Measurements from ENCODE around the gene M6PR.
"Not testable (repeated sequence)": the region's sequence is repeated elsewhere in the genome, so short reads cannot be mapped to it uniquely, and the experiment has no call there.

M6PR gene

DNA sequence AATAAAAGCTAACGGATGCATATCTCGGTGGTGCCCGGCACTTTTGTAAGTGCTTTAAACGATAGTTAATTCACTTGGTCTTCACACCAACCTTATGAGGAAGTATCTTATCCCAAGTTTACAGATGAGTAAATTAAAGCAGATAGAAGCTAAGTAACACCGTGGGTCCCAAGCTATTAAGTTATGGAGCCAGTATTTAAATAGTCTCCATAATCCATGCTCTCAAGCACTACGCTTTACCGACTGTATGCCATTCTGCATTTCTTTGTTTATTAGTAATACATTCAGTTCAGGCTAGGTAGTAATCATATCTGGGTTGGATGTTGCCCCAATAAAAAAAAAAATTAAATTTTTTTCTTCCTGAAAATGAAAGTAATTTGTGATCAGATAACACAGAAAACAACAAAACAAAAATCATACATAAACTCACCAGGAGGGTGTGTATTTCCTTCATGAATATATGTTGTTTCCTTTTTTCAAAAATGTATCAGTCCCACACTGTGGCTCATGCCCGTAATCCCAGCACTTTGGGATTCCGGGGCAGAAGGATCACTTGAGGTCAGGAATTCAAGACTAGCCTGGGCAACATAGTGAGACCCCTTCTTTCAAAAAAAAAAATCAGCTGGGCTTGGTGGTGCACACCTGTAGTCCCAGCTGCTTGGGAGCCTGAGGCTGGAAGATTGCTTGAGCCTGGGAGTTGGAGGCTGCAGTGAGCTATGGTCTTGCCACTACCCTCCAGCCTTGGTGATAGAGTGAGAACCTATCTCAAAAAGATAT, 1.4 kb upstream of the M6PR start:
- DNase-seq (ENCODE audit: low spot score), result no peak

- DNase-seq (ENCODE audit: low spot score), result no peak
Observed at GRCh38 chr12:8950221-8950527, 729 bp upstream of the M6PR start.

GRCh38 chr12:8948701-8949341, 624 bp downstream of the M6PR start:
- peak; percentile 8 for DNase-seq (ENCODE audit: low spot score)

DNA sequence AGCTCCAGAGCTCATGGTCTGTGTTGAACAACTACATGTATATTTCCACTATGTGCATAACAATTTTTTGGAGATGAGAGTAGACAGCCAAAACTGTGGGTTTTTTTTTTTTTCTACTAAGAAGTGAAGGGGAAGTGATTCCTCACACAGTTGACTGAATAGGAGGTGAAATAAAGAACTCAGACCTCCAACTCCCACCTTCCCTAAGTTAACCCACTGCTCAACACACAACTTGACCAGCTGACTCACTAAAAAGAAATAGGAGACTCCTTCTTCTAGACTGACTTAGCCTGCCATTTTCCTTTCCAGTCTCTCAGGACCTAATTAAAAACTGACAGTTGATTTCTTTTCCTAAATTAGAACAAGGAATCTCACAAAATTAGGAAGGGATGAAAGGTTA, 1.7 kb downstream of the M6PR start:
- DNase-seq (ENCODE audit: low spot score), result no peak

GRCh38 chr12:8946733-8947132, 2.7 kb downstream of the M6PR start:
- no peak for DNase-seq (ENCODE audit: low spot score)

DNA sequence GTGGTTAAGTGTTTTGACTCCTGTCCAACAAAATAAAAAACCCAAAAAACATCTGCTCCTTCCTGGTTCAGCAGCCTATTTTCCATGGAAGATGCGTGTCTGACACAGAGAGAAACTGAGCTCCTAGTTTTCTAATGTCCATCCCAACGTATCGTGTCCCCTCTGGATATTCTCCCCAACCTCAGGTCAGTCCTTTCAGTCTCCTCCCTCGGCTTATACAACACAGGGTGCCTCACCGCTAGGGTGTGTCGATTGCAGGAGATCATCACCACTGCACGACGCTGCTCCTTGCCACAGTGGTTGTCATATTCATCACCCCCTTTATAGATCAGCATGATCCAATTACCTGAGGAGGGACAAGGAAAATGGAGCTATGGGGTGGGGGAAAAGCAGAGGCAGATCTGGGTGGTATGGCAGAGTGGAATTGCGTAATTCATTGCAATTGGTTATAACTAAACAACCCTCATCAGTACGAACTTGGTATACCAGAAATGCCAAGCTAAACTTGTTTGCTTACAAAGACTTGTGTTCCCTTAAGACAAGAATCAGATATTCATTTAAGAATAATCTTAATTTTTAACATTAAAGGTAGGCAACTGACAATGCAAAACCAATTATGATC, 5.8 kb downstream of the M6PR start:
- no peak for DNase-seq (ENCODE audit: low spot score)

DNA sequence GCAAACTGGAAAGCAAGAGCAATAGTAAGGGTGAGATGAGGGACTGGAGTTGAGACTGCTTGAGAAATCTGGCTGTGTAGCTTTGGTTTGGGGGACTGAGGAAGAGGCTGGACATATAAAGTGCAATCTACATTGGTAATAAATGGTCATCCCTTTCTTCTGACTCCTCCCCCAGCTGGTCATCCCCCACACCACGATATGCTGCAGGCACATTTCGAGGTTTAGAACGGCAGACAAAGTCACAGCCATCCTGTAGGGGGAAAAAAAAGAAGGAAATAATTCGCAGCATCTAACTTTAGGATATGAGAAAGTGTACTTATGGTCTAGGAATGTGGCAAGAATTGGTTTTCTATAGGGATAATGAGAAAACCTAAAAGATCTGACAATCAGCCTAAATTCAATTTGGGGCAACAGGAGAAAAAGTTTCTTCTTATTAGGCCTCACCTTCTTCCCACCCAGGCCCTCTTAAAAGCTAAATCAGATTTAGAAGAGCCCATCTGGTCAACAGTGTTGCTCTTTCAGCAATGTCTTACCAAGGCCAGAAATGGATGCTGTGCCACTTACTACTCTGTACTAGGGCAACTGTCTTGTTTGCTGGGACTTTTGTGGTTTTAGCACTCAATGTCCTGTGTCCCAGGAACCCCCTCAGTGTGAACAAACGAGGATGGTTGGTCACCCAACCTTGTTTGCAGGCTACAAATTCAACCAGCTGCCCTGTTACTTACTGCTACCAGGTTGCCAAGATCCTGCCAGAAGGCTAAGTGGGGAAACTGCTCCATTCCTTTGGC, 7.6 kb downstream of the M6PR start:
- DNase-seq (ENCODE audit: low spot score), result no peak

DNA sequence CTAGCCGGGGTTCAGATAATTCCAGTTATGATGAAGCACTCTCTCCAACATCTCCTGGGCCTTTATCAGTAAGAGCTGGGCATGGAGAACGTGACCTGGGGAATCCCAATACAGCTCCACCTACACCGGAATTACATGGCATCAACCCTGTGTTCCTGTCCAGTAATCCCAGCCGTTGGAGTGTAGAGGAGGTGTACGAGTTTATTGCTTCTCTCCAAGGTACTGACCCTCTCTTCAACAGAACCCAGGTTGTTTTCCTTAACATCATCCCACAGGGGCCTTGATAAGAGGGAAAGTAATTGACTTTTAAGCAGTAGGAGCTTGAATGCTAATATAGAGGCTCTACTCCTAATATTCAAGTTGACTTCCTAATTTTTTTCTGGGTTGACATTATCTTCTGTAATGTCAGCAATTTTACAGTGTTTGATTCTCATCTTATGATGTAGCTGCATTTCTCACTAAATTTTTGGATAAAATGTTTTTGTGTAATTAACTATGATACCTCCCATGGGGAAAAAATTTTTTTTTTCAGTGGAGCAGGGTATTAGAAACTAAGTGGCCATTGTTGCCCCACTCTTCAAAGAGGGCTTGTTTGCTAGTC, 11.5 kb downstream of the M6PR start:
- DNase-seq (ENCODE audit: low spot score), result not testable (repeated sequence)

DNA sequence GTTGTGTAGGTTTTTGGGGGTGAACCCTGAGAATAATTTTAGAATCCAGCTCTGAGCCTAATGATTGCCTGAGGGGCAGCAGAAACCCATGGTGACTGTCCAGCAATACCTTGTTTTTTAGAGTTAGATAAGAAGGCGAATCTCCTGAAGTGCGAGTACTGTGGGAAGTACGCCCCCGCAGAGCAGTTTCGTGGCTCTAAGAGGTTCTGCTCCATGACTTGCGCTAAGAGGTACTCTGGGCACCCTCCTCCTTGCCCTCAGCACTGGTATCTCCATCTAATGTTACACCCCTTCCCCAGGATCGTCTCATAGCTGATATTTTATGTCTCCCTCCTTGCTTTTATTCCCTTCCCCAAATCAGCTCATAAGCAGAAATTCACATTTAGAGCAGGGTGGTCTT, 12.7 kb downstream of the M6PR start:
- no peak for DNase-seq (ENCODE audit: low spot score)

- DNase-seq (ENCODE audit: low spot score), result not testable (repeated sequence)
Observed at GRCh38 chr12:8934080-8934479, 15.4 kb downstream of the M6PR start.

GRCh38 chr12:8932464-8932863, 17.0 kb downstream of the M6PR start:
- DNase-seq (ENCODE audit: low spot score), result not testable (repeated sequence)

GRCh38 chr12:8930655-8931323, 18.7 kb downstream of the M6PR start:
- not testable (repeated sequence) for DNase-seq (ENCODE audit: low spot score)

GRCh38 chr12:8922544-8922943, 26.9 kb downstream of the M6PR start:
- no peak for DNase-seq (ENCODE audit: low spot score)

- not testable (repeated sequence) for DNase-seq (ENCODE audit: low spot score)
Observed at GRCh38 chr12:8919643-8920042, 29.8 kb downstream of the M6PR start.

GRCh38 chr12:8917751-8918150, 31.7 kb downstream of the M6PR start:
- no peak for DNase-seq (ENCODE audit: low spot score)

- no peak for DNase-seq (ENCODE audit: low spot score)
Observed at GRCh38 chr12:8917031-8917430, 32.4 kb downstream of the M6PR start.

GRCh38 chr12:8916154-8916553, 33.3 kb downstream of the M6PR start:
- DNase-seq (ENCODE audit: low spot score), result no peak

- DNase-seq (ENCODE audit: low spot score), result peak; percentile 69
Observed at GRCh38 chr12:8914716-8915526, 34.5 kb downstream of the M6PR start.

- DNase-seq (ENCODE audit: low spot score), result peak; percentile 72
Observed at GRCh38 chr12:8914033-8914715, 35.3 kb downstream of the M6PR start, which contains the start of gene PHC1. Gene PHC1 (plus strand): TSS chr12:8914509. CDS start chr12:8917678, 3,169 bp downstream.

DNA sequence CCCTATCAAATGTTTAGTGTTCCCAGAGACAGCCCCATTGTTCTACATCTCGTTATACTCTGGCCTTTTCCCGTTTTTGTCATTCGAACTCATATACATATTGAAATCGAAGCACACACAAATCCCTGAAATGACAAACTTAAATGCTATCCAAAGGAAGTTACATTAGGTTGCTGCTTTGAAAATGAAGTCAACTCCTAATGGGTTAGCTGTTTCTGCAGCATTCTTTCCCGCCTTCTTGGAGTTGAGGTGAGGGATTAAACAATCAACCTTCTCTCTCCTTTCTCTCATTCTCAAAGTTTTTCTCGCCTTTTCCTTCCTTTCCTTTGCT, 35.8 kb downstream of the M6PR start:
- DNase-seq (ENCODE audit: low spot score), result no peak
